Activated effector memory CD4-positive, alpha-beta T cell treated with anti-CD3 and anti-CD28 coated beads, Interleukin-2, amount 50 U/mL, for 16 hours (primary cell): ENCODE measurements around the gene NUDCD3.

Source experiments
- DNase-seq: peaks from one replicate; pipeline ENCODE4 v3.0.0-alpha.2; 2020

NUDCD3 gene

GRCh38 chr7:44490351-44491200 lies at the start of gene NUDCD3:
Gene NUDCD3, minus strand, starts transcription at chr7:44490658. Its CDS starts 58 bp downstream, at chr7:44490600.
- DNase-seq: peak; percentile 93

GRCh38 chr7:44539669-44540506 lies 49.4 kb upstream of the NUDCD3 start:
- DNase-seq: peak; percentile 58

- DNase-seq: peak; percentile 21
Measured at GRCh38 chr7:44538798-44539668, 48.6 kb upstream of the NUDCD3 start.

- DNase-seq: peak; percentile 45
Measured at GRCh38 chr7:44538093-44538797, 47.8 kb upstream of the NUDCD3 start.

DNA sequence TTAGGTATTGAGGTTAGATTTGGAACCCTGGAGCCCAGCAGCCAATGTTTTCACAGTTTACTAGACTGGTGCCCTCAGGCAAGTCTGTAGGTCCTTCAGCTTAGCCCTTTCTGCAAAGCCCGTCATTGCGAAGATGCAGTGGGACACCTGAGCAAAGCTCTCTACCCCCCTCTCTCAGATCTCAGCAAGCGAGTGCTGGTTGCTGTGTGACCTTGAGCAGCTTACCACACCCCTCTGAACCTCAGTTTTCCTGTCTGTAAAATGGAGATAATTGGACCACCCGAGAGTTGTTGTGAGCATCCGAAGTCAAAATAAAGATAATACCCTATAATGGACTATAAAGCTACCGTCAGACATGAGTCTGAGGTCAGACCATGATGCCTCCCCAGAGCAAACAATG lies 47.0 kb upstream of the NUDCD3 start:
- peak; percentile 55 for DNase-seq

- peak; percentile 41 for DNase-seq
Measured at GRCh38 chr7:44536090-44536489, 45.6 kb upstream of the NUDCD3 start.

- peak; percentile 36 for DNase-seq
Measured at GRCh38 chr7:44535348-44536064, 45.0 kb upstream of the NUDCD3 start.

- peak; percentile 77 for DNase-seq
Measured at GRCh38 chr7:44534501-44534900, 44.0 kb upstream of the NUDCD3 start.

- no peak for DNase-seq
Measured at GRCh38 chr7:44534087-44534486, 43.6 kb upstream of the NUDCD3 start.

GRCh38 chr7:44533301-44534055 lies 43.0 kb upstream of the NUDCD3 start:
- DNase-seq: no peak

GRCh38 chr7:44531421-44532380 lies 41.2 kb upstream of the NUDCD3 start:
- DNase-seq: no peak

- DNase-seq: no peak
Measured at GRCh38 chr7:44530990-44531389, 40.5 kb upstream of the NUDCD3 start.

- DNase-seq: no peak
Measured at GRCh38 chr7:44524811-44525388, 34.4 kb upstream of the NUDCD3 start.

DNA sequence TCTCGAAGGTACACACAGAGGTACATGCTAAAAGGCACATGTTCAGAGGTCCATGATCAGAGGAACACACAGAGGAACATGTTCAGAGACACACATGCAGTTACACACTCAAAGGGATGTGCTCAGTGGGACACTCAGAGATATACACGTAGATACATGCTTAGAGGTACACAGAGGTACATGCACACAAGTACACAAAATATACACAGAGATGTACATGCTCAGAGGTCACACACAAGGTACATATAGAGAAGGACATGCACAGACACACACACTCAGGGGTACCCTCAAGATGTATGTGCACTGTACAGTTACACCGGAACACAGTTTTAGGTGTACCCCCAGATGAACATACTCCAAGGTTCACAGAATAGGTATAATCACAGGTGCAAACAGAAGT lies 31.9 kb upstream of the NUDCD3 start:
- DNase-seq: no peak

DNA sequence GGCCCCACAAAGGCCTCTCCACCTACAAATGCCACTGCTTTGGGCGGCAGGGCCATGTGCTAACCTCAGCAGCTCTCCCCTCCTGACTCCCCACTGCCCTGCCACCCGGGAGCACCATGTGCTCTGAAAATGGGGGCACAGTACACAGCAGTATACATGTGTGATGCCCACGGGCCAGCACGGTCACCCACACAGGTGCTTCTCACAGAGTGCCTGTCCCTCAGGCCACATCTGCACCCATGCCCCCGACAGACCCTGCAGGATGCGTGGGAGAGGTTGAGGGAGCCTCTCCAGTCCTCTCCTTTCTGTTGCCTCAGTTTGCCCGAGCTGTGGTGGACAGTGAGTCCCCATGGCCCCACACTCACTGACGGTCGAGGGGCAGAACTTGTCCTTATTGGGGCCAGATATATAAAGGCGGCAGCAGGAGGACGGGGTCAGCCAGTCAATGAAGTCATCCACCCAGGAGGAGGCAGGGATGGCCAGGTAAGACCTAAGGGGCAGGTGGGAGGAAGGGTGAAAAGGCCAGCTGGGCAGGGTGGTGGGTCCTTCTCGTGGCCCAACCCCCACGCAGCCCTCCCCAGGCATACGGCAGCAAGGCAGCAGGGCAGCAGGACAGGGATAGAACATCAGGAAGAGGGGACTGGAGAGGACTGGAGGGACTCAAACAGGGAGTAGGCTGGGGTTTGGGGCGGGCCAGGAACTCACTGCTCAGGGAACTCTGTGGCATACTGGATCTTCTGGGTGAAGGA lies 31.1 kb upstream of the NUDCD3 start:
- DNase-seq: no peak

DNA sequence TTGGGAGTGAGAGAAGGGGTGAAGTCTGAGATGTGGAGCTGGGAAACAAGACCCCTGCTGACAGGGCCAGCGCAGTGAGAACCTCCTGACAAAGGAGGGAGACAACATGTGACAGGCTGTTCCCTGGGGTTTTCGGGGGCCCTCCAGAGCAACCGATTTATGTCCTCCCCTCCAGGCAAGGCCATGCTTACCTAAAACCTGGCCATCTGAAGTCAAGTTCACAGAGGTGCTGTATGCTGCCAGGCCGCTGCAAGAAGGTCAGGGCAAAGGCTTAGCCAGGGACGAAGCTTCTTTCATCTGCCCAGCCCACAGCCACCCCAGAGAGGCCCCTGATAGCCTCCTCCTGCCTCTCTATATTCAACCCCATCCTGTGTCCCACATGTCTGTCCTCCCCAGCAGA lies 30.1 kb upstream of the NUDCD3 start:
- no peak for DNase-seq

- DNase-seq: no peak
Measured at GRCh38 chr7:44519546-44519945, 29.1 kb upstream of the NUDCD3 start.

DNA sequence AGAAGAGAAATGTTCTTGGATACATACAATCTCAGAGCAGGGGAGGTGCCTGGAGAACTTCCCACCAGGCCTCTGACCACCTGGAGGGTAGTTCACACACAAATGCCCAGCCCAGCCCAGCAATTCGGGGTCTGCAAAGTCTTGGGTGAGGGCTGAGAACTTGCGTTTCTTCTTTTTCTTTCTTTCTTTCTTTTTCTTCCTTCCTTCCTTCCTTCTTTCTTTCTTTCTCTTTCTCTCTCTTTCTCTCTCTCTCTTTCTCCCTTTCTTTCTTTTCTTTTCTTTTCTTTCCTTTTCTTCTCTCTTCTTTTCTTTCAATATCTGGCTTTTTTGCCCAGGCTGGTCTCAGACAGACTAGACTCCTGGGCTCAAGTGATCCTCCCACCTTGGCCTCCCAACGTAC lies 28.3 kb upstream of the NUDCD3 start:
- no peak for DNase-seq
